NCI-H82 (cell line): ENCODE measurements around the gene ABHD17A.
"Not testable (repeated sequence)": the region's sequence is repeated elsewhere in the genome, so short reads cannot be mapped to it uniquely, and the experiment has no call there.

Experiments
- DNase-seq: peaks from one replicate; lab custom pipeline; 2025; lab: John Stamatoyannopoulos, UW

Gene ABHD17A

GRCh38 chr19:1881393-1882088, 3.8 kb downstream of the ABHD17A start:
- DNase-seq = not testable (repeated sequence)

GRCh38 chr19:1880611-1881392, 4.5 kb downstream of the ABHD17A start:
- no peak for DNase-seq

- not testable (repeated sequence) for DNase-seq
Observed at GRCh38 chr19:1879982-1880381, 5.3 kb downstream of the ABHD17A start.

- DNase-seq = not testable (repeated sequence)
Observed at GRCh38 chr19:1878583-1878982, 6.7 kb downstream of the ABHD17A start.

GRCh38 chr19:1877280-1877660, 8.0 kb downstream of the ABHD17A start:
- DNase-seq = not testable (repeated sequence)

- not testable (repeated sequence) for DNase-seq
Observed at GRCh38 chr19:1876496-1877279, 8.6 kb downstream of the ABHD17A start.

GRCh38 chr19:1875646-1876495, 9.4 kb downstream of the ABHD17A start:
- DNase-seq = peak; percentile 90

- not testable (repeated sequence) for DNase-seq
Observed at GRCh38 chr19:1875265-1875645, 10.0 kb downstream of the ABHD17A start.

GRCh38 chr19:1874554-1875185, 10.6 kb downstream of the ABHD17A start:
- DNase-seq = no peak

- no peak for DNase-seq
Observed at GRCh38 chr19:1873524-1874473, 11.5 kb downstream of the ABHD17A start.

- no peak for DNase-seq
Observed at GRCh38 chr19:1872807-1873523, 12.3 kb downstream of the ABHD17A start.

- no peak for DNase-seq
Observed at GRCh38 chr19:1871630-1872029, 13.7 kb downstream of the ABHD17A start.

- no peak for DNase-seq
Observed at GRCh38 chr19:1871140-1871597, 14.1 kb downstream of the ABHD17A start.

GRCh38 chr19:1868971-1869370, 16.3 kb downstream of the ABHD17A start:
- peak; percentile 44 for DNase-seq

- no peak for DNase-seq
Observed at GRCh38 chr19:1867349-1867724, 18.0 kb downstream of the ABHD17A start.

- DNase-seq = no peak
Observed at GRCh38 chr19:1866693-1867348, 18.5 kb downstream of the ABHD17A start.

GRCh38 chr19:1865172-1866010, 19.9 kb downstream of the ABHD17A start:
- DNase-seq = no peak
